NCI-H69 (cell line): ENCODE measurements around the gene TNIK.

ENCODE experiments used
- DNase-seq: peaks from one replicate; lab custom pipeline; 2025; lab: John Stamatoyannopoulos, UW

Gene TNIK

GRCh38 chr3:171459942-171460724 lies at the start of gene TNIK:
Gene TNIK, minus strand, starts transcription at chr3:171460405. Its CDS starts 342 bp downstream, at chr3:171460063.
- peak; percentile 83 for DNase-seq

- DNase-seq: no peak
These were observed 48.5 kb upstream of the TNIK start for GRCh38 chr3:171508676-171509075.

GRCh38 chr3:171508206-171508605 lies 48.0 kb upstream of the TNIK start:
- DNase-seq: no peak

- no peak for DNase-seq
These were observed 46.6 kb upstream of the TNIK start for GRCh38 chr3:171506743-171507319.

GRCh38 chr3:171505822-171506333 lies 45.7 kb upstream of the TNIK start:
- no peak for DNase-seq

- DNase-seq: no peak
These were observed 44.2 kb upstream of the TNIK start for GRCh38 chr3:171504376-171504775.

- DNase-seq: no peak
These were observed 43.6 kb upstream of the TNIK start for GRCh38 chr3:171503817-171504216.

GRCh38 chr3:171498921-171499320 lies 38.7 kb upstream of the TNIK start:
- no peak for DNase-seq

GRCh38 chr3:171497468-171497867 lies 37.3 kb upstream of the TNIK start:
- DNase-seq: no peak

- no peak for DNase-seq
These were observed 35.2 kb upstream of the TNIK start for GRCh38 chr3:171495413-171495812.

- no peak for DNase-seq
These were observed 34.4 kb upstream of the TNIK start for GRCh38 chr3:171494457-171495109.

GRCh38 chr3:171491361-171491760 lies 31.2 kb upstream of the TNIK start:
- no peak for DNase-seq

GRCh38 chr3:171490901-171491300 lies 30.7 kb upstream of the TNIK start:
- no peak for DNase-seq

GRCh38 chr3:171489348-171489747 lies 29.1 kb upstream of the TNIK start:
- DNase-seq: no peak

GRCh38 chr3:171488479-171488878 lies 28.3 kb upstream of the TNIK start:
- DNase-seq: no peak

GRCh38 chr3:171487382-171487781 lies 27.2 kb upstream of the TNIK start:
- DNase-seq: no peak

GRCh38 chr3:171485338-171485737 lies 25.1 kb upstream of the TNIK start:
- DNase-seq: no peak

- DNase-seq: no peak
These were observed 20.8 kb upstream of the TNIK start for GRCh38 chr3:171481011-171481410.

- no peak for DNase-seq
These were observed 20.3 kb upstream of the TNIK start for GRCh38 chr3:171480526-171480925.

- no peak for DNase-seq
These were observed 16.4 kb upstream of the TNIK start for GRCh38 chr3:171476532-171477102.

GRCh38 chr3:171472552-171472951 lies 12.3 kb upstream of the TNIK start:
- no peak for DNase-seq

- no peak for DNase-seq
These were observed 10.6 kb upstream of the TNIK start for GRCh38 chr3:171470714-171471227.
